Measurements from ENCODE around the gene ORC4.

DNA sequence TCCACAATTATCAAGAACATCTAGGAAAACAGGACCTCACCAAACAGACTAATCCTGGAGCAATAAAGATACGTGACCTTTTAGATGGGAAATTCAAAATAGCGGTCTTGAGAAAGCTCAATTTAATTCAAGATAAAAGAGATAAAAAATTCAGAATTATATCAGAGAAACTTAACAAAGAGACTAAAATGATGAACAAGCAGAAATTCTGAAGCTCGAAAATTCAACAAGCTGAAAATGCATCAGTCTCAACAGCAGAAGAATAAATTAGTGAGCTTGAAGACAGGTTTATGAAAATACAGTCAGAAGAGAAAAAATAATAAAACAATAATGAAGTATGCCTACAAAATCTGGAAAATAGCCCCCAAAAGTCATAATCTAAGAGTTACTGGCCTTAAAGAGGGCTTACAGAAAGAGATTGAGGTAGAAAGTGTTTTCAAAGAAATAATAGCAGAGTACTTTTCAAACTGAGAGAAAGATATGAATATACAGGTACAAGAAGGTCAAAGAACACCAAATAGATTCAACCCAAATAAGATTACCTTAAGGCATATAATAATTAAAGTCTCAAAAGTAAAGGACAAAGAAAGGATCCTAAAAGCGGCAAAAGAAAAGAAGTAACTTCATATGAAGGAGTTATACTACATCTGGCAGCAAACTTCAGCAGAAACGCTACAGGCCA is 13.2 kb downstream of the ORC4 start:
- TF ChIP-seq CTCF (IDR thresholded peaks at IDR 0.05): no peak
- TF ChIP-seq EP300 (IDR thresholded peaks at IDR 0.05): no peak
- TF ChIP-seq POLR2A (IDR thresholded peaks at IDR 0.05; ENCODE audit: low read depth): no peak
- TF ChIP-seq POLR2AphosphoS5 (IDR thresholded peaks at IDR 0.05): no peak
